HG03575 (cell line): ENCODE results near the gene ARID1A.
A peak's percentile ranks its signal among the peaks of the same experiment; 100 is the strongest.
"Not testable (repeated sequence)": the region's sequence is repeated elsewhere in the genome, so short reads cannot be mapped to it uniquely, and the experiment has no call there.

Experiments used
- ATAC-seq: cut with Tn5 transposase; IDR thresholded peaks from one replicate; pipeline ENCODE4 v1.9.1; 2021; ENCODE audit not compliant: unreplicated experiment, insufficient number of reproducible peaks, low FRiP score; ENCODE audit errors: extremely low read depth

ARID1A gene

GRCh38 chr1:26723013-26723991 lies 27.5 kb downstream of the ARID1A start:
- ATAC-seq = no peak

DNA sequence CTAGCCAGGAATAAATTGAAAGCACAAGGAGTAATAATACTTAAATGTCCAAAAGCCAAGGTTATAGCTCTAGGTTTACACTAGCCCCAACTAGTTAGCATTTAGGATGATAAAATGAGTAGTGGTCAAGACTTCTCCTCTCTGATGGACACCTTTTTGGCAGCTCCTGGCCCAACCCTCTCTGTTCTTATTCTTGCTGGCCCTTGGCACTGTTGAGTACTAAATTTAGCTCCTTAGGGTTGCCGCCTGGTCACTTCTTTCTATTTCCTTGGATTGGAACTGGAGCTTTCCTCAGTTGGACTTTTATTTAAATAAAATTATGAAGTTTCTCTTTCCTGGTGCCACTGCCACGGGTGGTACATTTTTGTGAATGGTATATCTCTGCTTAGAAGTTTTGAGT lies 28.3 kb downstream of the ARID1A start:
- ATAC-seq = no peak

DNA sequence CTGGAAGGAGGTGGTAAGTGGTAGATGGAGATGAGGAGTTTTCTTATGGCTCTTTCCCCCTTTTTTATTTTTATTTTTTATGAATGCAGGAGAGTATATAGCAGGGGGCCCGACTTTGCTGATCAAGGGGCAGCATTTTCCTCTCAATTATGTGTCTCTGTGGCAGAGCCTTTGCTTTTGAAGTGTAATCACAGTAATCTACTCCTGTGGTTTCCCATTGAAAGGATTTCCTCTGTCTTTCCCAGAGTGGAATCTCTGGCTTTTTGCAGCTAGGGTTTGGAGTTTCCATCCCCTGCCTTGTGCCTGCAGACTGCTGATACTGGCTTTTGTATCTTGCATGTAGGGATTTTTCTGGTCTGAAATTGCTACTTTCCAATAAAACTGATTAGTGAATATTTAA lies 29.1 kb downstream of the ARID1A start:
- no peak for ATAC-seq

GRCh38 chr1:26725904-26726303 lies 30.1 kb downstream of the ARID1A start:
- ATAC-seq = not testable (repeated sequence)

GRCh38 chr1:26726784-26727183 lies 31.0 kb downstream of the ARID1A start:
- no peak for ATAC-seq

DNA sequence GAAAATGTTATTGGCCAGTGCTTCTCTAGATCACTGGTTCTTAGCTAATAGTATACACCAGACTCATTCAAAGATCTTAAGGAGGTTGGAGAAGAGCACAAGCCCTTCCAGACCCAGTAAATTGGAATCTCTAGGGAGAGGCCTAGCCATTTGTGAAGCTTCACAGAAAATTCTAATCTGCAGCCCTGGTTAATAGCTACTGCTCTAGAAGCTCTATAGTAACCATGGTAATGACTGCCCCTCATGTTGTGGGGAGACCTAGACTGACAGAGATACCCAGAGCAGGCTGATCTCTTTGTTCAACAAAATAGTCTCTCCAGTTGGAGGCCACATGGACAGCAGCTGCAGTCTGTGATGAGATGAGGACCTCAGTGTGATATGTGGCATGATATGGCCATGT lies 31.7 kb downstream of the ARID1A start:
- no peak for ATAC-seq

DNA sequence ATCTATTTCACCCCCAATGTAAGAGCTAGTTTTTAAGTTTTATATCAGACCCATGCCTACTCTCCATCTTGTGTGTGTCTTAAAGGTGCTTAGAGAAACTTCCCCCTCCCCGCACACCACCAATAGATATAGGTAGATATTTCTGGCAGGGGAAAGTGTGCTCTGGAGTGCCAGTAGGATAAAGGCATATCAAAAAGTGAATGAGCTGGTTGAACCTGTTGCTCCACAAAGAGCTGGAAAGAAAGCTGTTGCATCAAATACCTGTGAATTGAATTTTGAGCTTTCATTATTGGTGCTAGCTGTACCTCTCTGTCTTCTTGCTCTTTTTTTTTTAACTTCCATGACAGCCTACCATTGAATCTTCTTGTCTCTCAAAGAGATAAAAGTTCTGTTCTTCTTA lies 32.8 kb downstream of the ARID1A start:
- ATAC-seq = no peak

DNA sequence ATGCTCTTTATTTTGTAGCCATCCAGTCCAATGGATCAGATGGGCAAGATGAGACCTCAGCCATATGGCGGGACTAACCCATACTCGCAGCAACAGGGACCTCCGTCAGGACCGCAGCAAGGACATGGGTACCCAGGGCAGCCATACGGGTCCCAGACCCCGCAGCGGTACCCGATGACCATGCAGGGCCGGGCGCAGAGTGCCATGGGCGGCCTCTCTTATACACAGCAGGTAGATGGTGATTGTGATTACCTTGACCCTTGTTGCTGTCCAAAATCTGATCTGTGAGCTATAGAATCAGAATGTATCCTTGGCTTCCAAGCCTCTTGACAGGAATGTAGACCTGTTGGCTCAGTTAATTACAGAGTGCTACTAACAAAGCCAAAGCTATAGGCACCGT lies 33.8 kb downstream of the ARID1A start:
- ATAC-seq = no peak

- no peak for ATAC-seq
Observed at GRCh38 chr1:26730695-26731094, 34.9 kb downstream of the ARID1A start.

GRCh38 chr1:26731233-26731902 lies 35.6 kb downstream of the ARID1A start:
- ATAC-seq = no peak

DNA sequence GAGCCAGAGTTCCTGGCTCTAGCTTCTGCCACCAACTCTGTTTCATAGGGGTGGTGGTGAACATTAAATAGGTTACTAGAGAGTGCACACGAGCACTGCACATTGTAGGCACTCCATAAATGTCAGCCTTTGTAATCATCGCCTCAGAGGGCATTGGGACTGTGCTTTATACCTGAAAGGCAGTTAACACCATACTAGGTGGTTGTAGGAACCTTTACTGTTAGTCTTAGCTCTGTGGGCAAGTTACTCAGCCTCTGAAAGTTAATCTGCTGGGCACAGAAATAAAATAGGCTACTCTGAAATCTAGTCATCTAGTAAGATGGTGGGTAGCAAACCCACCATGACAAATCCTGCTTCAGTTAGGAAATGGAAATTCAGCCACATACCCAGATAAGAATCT lies 37.6 kb downstream of the ARID1A start:
- no peak for ATAC-seq

DNA sequence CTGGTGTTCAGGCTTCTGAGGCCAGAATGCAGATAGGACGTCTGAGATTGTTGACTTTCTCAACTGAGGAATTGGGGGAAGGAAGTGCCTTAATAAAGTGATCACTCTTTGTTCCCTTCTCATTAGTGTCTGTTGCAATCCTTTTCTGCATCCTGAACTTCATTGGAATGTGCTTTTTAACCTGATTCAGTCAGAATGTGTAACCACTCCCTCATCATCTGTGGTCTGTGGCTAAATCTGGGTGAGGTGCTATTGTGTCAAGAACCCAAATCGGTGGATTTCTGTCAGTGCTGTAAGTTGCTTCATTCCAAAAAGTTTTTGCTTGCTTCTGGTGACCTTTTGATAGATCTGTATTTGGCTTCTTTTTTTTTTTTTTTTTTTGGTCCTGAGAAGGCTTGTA lies 38.2 kb downstream of the ARID1A start:
- ATAC-seq = no peak

DNA sequence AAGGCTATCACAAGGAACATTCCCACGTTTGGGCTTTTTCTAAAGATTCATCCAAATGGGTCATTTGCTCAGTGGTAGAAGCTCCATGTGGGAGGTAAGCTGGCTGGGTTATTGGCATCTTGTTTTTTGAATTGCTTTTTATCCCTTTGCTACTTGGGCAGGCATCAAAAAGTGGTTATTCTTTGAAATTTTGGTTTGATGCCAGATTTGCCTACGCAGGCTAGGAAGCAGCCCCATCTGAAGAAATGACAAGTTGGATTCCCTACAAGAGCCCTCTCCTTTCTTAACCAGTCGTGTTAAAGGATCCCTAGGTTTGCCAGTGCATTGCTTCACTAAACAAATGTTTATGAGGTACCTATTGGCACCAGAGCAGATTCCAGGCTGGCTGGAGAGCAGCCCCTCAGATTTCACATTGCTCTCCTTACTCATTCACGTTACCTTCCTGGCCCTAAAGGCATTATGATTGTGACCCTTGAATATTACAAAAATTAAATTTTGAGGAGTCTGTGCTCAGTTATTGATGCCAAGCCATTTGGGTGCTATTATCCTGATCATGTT lies 38.8 kb downstream of the ARID1A start:
- ATAC-seq = no peak

- ATAC-seq = no peak
Observed at GRCh38 chr1:26739329-26739914, 43.6 kb downstream of the ARID1A start.

DNA sequence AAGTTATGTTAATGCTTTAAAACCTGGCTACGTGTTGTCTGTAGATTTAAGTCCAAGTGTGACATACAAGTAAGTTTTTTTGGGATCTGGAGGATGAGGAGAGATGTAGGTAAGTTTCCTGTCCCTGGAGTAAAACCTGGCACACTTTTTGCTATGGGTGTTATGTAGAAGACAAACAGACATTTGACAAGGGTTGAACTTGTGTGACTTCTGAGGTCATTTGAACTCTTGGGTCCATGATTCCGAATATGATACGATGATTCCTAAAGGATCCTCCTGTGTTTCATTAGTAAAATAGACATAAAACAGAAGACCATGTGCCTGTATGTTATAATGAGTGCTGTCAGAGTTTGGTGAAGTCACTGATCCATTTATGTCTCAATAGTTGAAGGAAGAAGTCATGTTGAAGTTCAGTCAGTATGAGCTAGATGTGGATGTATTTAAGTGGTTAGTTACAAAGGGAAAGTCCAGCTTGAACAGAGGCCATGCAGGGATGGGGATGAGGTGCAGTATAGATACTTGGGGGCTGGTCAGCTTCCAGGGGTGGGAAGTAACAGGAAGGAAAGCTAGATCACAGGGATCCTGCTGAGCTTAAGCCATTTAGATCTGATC lies 44.3 kb downstream of the ARID1A start:
- no peak for ATAC-seq

GRCh38 chr1:26740952-26741351 lies 45.1 kb downstream of the ARID1A start:
- no peak for ATAC-seq

DNA sequence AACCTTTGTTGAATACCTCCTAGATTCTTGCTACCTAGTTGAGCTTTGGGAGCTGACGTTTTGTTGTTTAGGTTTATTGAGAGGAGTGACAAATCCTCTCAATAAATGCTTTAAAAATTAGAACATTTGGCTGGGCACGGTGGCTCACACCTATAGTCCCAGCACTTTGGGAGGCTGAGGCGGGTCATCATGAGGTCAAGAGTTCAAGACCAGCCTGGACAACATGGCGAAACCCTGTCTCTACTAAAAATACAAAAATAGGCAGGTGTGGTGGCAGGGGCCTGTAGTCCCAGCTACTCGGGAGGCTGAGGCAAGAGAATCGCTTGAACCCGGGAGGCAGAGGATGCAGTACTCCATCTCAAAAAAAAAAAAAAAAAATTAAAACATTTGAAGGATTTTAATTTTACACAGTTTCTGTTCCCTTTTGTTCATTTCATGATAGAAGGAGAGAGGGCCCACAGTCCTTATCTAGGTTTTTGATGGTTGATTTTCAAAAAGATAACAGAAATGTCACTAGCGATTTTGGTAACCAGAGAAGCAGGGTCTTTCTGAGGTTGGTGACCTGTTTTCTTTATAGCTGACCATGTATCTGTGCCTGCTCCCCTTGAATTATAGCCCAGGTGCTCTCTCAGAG lies 47.7 kb downstream of the ARID1A start:
- ATAC-seq = peak; percentile 8

- ATAC-seq = peak; percentile 78
Observed at GRCh38 chr1:26744075-26744959, 48.5 kb downstream of the ARID1A start.
